ENCODE data around the gene ERG28.
A peak's percentile ranks its signal among the peaks of the same experiment; 100 is the strongest.

Gene ERG28

DNA sequence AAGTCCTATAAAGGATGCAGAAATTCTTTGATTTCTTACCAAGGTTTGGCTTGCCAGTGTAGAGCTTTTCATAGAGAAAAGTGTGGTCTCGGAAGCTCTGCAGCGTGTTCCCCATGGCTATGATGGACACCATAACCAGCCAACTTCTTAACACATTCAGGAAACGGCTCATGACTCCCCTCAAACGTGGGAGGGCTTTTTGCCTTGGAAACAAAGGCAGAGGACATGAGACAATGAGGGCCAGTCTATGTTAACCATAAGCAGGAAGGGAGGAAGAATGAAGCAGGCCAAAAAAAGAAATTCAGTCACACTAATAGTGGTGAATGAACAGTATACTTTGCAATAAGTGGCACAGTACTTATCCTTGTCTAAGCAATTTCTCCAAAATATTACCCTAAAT lies 3.3 kb downstream of the ERG28 start:
- no peak for DNase-seq

DNA sequence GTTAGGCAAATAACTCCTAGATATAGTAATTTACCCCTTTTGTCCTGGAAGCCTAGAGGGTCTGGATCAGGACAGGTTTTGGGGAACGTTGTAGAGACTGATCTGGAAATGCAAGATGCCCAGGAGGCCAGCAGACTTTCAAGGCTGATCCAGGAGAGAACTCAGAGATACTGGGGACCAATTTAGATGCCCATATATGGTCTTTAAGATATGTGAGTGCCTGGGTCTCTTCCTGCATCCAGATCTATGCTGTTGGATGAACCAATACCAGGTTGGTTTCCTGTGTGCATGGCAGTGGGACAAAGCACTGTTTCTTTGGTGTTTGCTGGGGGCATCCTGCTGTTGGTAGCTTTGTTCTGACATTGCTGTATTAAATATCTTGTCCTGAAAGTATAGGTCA lies 5.4 kb downstream of the ERG28 start:
- no peak for DNase-seq

DNA sequence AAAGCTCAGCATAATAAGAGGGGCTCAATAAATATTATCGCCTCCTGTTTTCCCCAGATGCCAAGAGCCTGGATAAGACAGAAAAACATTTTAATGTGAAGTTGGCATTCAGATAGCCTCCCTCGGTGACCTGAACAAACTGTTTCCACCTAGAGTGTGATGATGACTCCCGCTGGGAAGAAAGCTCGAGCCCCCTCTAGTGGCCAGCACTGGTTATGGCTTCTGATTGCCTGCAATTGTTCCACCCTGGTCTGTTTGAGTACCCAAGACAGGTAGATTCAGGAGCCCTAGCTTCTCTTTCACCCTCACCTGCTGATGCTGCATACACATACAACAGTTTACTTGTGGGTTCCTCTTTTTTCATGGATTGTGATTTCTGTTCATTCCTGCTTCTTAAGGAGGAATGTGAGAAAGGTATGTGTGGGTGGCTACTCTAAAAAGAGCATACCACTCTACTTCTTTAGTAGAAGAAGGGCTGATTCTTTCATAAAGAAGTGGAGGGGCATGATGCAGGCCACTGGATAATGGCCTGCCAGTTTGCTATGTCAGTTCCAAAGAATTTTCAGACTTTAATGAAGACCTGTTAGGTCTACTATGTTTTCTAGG lies 6.4 kb downstream of the ERG28 start:
- peak; percentile 90 for DNase-seq

DNA sequence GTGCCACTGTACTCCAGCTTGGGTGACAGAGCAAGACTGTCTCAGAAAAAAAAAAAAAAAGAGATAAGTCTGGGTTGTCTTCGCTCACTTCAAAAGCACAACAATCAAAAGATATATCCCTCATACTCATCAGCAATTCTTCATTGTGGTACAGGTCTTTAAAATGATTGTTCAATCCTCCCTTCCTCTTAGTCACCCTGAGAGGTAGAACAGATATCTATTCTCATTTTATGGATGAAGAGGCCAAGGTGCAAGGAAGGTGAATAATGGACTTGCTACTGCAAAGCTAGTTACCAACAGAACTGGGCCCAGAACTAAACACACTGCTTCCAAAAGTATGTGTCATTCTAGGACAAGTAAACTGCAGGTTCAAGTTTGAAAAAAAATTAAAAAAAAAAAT lies 7.1 kb downstream of the ERG28 start:
- no peak for DNase-seq

DNA sequence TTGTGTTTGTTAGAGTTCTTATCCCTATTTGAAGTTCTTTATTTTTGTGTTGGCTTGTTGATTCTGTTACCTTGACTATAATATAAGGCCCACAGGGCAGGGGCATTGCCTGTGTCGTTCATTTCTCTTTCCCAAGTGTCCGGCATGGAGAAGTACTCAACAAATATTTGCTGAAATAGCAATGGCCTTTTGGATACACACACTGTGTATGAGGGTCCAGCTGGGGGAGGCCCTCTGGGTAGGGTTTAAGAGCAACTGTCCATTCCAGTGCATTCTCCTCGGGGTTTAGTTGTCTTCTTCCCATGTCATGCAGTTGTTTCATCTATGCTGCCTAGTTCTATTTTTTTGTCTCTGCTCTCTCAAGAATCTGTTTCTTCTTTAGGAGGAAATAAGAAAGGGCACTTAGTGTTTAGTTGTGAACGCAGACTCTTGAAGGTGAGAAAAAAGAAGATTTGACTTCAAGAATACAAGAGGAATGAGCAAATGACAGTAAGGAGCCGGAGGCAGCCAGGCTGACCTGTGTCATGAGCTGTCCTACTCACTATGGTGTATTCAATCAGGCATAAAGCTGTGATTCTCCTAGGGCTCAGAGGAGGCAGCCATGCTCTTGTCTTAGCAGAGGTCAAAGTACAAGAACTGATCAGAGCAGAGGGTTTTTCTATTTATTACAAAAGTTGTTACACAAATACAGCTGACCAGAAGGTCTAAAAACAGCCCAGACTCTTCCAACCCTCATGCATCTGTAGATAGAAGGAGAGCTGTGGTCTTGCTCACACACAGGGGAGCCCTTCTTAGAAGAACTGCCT lies 10.2 kb downstream of the ERG28 start:
- DNase-seq: no peak

DNA sequence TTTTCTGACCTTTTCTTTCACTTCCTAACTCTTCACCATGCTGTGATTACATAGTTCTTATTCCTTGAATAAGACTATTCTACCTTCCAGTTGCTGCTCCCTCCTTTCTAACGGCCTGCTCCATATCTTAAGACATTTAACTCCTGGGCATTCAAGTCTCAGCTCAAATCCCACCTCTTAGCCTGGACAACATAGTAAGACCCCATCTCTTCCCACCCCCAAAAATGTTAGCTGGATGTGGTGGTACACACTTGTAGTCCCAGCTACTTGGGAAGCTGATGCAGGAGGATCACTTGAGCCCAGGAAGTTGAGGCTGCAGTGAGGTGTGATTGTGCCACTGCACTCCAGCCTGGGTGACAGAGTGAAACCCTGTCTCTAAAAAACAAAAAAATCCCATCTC lies 10.9 kb downstream of the ERG28 start:
- DNase-seq: no peak

DNA sequence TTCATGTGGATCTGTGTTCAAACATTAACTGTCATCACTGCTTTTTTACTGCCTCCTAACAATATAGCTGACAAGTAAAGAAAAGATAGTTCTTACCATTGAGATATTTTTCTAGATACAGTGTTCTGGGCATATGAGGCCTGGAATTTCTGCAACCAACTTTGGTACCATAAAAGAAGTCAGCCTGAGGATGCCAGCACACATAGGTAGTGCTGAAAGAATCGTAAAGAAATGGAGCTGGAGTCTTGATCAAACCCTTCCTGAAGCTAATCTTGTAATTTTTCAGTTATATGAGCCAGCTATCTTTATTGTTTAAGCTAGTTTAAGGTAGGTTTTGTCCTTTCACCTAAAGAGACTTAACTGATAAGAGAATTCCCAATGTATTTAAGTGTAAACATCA lies 11.3 kb downstream of the ERG28 start:
- no peak for DNase-seq

DNA sequence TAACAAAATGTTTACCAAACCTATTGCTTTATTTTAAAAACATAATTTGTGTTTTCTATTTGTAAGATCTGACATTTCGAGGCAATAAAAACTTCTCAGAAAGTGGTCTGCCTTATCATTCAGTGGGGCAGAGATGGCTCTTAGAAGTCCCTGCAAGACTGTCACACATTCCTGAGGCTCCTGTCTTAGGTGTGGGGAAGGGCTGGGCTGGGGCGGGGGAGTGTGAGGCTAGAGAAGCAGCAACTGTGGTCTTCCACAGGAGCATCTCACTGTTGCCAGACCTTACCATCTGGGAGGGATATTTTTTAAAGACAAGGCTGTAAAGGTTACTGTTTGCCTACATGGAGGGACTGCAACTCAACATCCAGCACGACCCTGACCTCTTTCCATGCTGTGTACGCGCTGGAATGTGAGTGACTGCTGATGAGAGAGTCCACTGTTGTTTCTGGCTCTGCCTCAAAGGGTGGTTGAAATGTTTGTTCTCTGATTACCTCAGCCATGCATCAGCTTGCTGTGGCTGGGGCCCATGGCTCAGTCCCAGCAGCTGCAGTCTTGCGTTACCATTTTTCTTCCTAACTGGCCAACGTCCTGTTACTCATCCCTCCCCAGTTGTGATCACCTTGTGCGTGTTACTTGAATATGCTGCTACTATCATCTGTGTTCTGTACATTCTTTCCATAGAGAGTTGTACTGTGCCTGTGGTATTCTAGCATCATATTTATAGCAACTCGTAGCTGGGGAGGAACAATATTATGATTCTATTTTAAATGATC lies 12.4 kb downstream of the ERG28 start:
- DNase-seq: no peak

DNA sequence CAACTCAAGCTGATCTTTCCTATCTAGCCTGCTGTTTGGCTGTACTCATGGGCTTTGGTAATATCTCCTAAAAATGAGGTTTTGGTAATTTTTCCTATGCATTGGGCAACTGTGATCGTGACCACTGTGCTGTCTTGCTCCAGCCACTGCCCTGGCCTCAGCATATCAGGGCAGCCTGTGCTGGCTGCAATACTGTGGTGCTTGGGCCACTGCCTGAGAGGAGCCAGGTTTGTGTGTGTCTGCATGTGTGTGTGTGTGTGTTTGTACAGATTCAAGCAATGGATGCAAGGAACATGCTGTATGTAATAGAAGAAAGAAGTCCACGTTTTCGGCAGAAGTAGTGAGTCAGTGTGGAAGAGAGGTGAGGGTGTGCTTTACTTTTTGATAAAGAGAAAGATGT lies 13.0 kb downstream of the ERG28 start:
- DNase-seq: no peak

DNA sequence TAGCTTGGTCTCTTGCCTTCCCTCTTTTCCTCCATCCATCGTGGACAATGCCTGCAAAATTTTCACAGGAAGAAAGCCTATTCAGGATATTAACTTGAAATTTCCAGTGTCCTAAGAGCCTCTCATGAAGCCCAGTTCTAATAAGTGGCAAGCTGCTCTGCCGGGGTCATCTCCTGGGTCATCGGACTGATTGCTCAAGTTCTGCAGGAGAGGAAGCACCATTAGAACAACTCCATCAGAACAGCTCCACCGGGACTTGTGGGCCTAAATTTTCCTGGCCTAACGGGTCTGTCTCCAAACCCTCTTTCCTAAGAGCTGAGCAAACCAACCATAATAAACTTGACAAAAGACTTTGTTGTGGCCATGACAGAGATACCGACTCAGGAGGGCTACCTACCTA lies 13.9 kb downstream of the ERG28 start:
- DNase-seq: no peak

DNA sequence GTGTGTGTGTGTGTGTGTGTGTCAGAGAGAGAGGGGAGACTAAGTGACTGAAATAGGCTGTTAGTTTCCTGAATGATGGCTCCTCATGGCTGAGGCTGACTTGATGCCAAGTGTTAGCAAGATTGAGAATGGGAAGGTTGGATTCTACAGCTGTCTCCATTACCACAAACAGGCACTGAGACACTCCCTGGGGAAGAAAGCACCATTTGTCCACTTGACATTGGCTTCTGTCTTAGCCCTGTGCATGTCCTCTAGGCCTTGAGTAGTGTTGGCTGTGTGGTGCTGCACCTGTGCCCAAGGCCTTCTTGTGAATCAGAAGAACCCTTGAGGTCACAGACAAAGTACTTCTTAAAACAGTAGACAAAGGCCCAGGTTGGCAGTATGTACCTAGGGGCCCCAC lies 15.6 kb downstream of the ERG28 start:
- no peak for DNase-seq

DNA sequence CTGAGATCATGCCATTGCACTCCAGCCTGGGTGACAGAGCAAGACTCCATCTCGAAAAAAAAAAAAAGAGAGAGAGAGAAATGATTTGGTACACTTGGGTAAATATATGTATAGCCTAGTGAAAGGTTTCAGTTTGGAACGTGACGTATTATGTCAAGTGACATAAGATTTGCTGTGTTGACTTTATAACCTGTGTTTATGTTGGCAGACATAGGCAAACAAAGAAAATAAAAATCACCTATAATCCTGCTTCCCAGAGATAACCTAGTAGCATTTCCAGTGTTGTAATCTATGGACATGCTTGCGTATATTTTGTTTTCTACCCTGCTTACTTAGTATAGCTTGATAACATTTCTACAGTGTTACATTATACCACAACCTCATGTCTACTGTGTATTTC lies 16.7 kb downstream of the ERG28 start:
- DNase-seq: no peak

DNA sequence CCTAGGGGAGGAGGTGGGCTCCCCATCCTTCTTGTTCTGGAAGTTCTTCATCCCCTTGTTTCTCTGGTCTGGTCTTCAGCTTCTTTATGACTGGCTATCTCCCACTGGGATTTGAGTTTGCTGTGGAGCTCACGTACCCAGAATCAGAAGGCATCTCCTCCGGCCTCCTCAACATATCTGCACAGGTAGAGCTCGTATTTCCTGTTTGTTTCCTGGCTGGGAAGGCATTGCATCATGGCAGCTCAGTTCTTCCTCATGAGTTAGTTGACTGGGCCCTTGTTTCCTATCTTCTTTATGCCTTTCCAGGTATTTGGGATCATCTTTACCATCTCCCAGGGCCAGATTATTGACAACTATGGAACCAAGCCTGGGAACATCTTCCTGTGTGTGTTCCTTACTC lies 19.8 kb downstream of the ERG28 start:
- no peak for DNase-seq

DNA sequence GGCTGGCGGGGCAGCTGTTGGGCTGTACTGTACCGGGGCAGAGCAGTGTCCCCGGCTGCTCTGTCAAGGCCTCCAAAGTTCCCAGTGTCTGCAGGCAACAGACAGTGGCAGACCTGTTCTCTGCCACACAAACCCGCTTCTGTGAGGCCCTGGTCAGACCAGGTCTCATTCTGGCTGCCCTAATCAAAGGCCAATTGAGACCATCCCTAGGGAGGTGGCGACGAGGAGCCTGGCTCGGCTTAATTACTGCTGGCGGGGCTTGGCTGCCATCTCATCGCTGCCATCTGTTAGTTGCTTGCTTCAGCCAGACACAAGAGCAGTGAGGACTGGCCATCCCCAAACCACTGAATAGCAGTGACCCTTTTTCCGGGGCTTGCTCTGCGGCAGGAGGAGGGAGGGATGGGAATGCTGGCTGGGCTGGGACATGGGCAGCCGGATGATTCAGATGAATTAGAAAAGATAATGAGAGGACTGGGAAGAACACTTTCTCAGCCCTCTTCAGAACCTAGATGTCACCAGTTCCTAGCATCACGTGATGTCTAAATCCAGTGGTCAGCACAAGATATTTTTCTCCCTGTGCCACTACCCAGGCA lies 24.5 kb downstream of the ERG28 start:
- no peak for DNase-seq

DNA sequence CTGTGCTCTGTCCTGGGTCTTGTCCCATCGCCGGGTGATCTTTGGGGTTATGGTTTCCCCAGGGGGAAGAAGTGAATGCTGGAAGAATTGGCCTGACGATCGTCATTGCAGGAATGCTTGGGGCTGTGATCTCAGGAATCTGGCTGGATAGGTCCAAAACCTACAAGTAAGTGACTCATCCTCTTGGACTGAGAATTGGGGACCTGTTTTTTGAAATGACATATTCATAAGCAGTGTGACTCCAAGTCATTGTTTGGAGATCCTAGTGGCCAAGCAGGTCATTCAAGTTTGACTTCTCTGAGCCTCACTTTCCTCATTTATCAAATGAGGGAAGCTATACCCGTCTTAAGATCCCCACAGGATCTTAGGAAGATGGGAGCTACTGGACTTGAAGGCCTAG lies 25.8 kb downstream of the ERG28 start:
- no peak for DNase-seq

DNA sequence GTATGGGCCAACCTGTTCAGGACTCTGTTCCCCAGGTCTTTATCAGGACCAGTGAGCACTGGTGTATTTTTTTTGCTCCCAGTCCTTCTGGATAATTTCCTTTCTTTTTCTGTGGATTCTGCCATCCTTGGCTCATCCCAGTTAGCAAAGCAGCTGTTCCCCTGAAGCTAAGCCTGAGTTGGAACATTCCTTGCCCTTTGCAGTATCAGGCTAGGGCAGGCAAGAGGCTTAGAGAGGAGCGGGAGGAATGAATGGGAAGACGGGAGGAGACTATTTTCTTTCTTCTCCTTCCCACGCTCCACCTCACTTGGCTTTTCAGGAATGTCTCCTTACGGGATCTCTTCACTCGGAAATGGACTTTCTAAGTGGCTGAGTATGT lies 29.2 kb downstream of the ERG28 start:
- no peak for DNase-seq

DNA sequence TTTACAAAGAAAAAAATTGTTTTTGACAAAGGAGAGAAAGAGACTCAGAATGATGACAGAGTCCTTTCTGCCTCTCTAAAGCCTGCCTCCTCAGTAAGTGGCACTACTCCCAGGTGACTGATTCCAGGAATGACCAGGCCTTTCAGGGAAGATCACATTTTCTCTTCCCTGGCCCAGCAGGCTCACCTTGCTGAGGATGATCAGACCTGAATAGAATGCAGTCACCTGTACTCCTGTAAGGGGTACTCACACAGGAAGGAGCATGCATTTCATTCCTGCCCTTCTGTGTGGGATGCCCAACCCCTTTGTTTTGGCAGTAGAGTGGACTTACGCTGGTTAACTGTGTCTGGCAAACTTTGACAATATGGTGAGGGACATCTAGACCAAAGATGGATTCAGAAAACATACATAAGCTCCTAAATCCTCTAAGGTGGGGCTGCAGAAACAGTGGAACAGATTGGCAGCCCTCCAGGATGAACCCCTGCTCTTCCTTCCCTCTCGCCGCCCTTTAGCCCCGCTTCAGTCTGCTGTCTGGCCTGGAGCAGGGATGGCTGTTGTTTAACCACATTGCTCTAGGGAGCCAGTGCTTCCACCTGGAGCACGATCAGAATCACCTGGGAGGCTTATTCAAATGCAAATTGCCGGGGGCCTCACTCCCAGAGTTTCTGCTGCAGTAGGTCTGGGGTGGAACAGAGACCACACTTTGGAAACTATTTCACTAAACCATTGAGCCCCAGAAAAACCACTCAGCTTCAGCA lies 29.8 kb downstream of the ERG28 start:
- DNase-seq: no peak

DNA sequence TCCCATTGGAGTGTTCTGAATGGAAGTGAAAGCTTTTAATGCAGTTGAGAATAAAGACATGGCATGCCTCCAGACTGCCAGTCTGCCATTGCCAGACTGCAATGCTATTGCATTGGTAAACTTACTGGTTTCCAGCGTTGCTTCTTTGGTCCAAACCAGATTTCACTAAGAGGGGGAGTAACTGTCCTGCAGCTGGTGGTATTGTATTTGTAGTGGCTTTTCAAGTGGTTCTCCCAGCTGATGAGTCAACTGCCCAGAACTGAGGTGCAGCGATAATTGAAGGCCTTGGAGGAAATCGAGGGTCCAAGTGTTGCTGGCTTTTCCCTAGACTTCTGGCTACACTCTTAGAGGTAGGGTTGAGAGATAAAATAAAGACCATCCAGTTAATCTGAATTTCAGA lies 31.9 kb downstream of the ERG28 start:
- DNase-seq: no peak

DNA sequence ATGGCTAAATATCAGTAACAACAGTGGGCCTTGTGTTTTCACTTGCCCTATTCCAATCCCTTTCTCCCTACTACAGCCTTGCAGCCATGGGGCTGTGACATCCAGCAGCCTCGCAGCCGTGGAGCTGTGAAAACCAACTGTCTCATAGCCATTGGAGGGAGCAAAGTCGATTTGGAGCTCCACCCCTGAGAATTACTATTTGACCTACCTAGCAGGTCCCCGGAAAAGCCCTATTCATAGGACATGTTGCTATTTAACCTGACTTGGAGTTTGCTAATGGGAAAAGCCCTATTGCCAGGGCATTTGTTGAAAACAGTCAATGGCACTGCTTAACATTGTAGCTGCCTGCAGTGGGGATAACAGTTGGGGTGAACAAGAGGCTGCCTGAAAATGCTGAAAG lies 33.3 kb downstream of the ERG28 start:
- no peak for DNase-seq

DNA sequence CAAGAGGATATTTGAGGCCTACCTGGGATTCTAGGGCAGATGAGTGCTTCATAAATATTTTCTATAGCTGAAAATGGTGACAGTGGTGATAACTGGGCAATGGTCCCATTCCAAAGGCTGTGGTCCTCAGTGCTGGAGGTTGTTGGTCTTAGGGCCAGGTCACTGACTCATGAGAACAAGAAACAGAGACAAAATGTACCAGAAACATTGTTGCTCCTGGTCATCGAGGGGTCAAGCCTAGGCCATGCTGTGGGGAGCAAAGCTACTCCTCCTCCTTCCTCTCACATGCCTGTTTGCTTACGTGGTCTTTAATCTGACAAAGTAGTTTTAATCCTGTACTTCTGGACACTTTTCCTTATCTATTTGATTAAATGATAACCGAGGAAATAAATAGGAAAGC lies 33.8 kb downstream of the ERG28 start:
- no peak for DNase-seq

DNA sequence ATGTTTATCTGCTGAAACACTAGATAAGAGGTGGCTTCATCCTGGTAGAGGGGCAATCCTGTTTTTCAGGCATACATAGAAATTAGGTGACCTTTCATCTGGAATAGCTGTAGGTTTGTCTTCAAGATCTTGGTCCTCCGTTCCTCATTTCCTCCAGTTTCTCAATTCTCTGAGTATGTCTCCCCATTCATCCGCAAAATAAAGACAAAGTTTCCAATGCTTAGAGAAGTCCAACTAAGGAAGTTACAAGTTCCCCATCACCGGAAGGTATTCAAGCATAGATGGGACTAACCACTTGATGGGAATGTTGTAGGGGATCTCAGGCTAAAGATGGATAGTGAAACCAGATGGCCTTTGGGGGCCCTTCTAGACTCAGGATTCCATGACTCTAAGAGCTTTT lies 34.3 kb downstream of the ERG28 start:
- DNase-seq: no peak

DNA sequence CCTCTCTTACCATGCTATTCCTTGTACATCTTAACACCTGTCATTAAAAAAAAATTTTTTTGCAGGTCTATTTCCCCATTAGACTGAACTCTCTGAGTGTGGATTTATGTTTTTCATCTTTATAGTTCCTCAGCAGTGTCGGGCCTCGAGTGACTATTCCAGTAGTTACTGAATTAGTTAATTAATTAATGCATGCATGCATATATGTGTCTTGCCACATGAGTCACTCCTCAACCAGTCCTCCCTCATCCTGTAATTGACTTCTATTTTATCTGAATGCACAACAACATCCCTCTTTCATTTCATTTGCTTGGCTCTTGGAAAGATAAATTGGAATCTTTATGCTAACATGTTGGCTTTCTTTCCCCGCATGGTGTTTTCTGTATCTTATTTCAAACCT lies 35.6 kb downstream of the ERG28 start:
- no peak for DNase-seq

DNA sequence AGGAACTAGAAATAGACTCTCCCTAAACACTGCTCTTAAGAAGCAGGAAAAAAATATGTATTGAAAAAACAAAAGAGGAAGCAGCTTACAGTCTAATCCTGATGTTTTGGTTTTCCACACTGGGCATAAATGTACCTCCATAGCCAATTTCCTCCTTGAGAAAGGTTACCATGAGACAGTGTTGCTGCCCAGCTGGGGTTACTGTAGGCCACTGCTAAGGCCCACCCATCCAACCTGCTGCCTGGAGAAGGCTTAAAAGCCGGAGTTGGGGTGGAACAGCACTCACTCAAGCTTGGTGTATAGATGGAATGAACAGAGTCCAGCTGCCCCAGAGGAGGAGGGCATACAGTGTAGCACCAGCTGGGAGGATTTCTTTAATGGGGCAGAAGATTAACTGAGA lies 41.1 kb downstream of the ERG28 start:
- no peak for DNase-seq

Measured in CD4-positive, alpha-beta T cell treated with Interleukin-17A for 4 hours (primary cell).